ENCODE data around the gene FARS2.

DNA sequence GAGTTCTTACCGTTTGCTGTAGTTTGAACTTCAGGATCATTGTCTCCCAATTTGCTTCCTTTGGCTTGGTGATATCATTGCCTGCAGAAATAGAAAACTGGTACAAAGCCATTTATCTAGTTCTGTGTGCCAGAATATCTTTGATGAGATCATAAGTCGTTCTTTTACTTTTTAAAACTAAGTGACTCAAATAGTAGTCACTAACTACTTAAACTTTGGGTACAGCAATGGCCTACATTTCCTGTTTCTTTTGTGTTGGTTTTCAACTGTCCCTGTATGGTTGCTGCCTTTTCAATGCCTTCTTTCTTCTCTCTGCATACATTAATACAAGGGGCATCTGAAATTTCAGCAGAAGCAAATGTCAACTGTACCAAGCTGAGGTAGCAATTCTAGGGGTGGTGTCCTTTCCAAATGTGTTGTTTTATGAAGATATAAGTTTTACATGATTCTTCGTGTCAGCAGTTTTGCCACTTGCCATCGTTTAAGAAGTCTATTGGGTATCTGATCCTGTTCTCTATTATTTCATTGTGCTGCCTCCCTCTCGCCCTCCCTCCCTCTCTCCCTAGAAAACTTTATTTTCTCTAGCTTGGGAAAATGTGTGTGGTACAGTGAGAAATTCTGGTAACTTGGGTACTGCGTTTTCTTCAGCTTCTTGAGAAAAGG is 238.5 kb downstream of the FARS2 start:
- TF ChIP-seq, protein P1, sequence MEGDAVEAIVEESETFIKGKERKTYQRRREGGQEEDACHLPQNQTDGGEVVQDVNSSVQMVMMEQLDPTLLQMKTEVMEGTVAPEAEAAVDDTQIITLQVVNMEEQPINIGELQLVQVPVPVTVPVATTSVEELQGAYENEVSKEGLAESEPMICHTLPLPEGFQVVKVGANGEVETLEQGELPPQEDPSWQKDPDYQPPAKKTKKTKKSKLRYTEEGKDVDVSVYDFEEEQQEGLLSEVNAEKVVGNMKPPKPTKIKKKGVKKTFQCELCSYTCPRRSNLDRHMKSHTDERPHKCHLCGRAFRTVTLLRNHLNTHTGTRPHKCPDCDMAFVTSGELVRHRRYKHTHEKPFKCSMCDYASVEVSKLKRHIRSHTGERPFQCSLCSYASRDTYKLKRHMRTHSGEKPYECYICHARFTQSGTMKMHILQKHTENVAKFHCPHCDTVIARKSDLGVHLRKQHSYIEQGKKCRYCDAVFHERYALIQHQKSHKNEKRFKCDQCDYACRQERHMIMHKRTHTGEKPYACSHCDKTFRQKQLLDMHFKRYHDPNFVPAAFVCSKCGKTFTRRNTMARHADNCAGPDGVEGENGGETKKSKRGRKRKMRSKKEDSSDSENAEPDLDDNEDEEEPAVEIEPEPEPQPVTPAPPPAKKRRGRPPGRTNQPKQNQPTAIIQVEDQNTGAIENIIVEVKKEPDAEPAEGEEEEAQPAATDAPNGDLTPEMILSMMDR (IDR thresholded peaks at IDR 0.05 in 8 of 11, conservative IDR thresholded peaks at IDR 0.05 in 3 of 11) = no peak
- TF ChIP-seq POLR2AphosphoS5 (IDR thresholded peaks at IDR 0.05) (no peak), POLR2A (IDR thresholded peaks at IDR 0.05) (no peak)

Measured in spleen (tissue), 7 donors.